Endothelial cell of umbilical vein (primary cell): ENCODE results near the gene RING1. TPM values are rescaled to one million over a fixed set of nuclear protein-coding genes. Genes with fewer than 3 reads are reported as not detected.

Experiments used
- BruUV-seq: library from RNA; stranded (reverse); fragments of 400-500 nt; replicated peaks from 2 replicates; lab custom pipeline; 2021; lab: Mats Ljungman, UMichigan
- CTCF ChIA-PET: fragments of 300-600, 350-600 bp; sonication (Branson Sonifier 250); formaldehyde crosslinking; loops from one replicate; lab custom pipeline; 2021; ENCODE audit warnings: antibody characterized with exemption, inconsistent platforms; lab: Charles Lee
- POLR2A ChIA-PET: fragments of 300-600, 350-600 bp; sonication (Branson Sonifier 250); formaldehyde crosslinking; loops from one replicate; lab custom pipeline; 2021; ENCODE audit warnings: antibody characterized with exemption, inconsistent platforms; lab: Charles Lee
- DNase-seq: peaks from one replicate; pipeline ENCODE4 v3.0.0-alpha.2; 2011; ENCODE audit warnings: low read depth, low spot score
- FAIRE-seq: peaks from 2 replicates; lab custom pipeline; 2011; peaks lifted over from hg19 to GRCh38; lab: Jason Lieb, UNC
- H2AFZ ChIP-seq: 2 replicates; pipeline ENCODE4 v1.6.0; 2012; ENCODE audit warnings: low read depth, low read length, control low read depth, inconsistent platforms
- H3K27ac ChIP-seq: 2 replicates; pipeline ENCODE4 v1.5.1; 2011; ENCODE audit warnings: low read depth, mild to moderate bottlenecking, control low read depth, low read length, moderate library complexity; ENCODE audit not compliant: insufficient read depth
- H3K27me3 ChIP-seq, 2 experiments: 2 replicates each; pipeline versions ENCODE4 v1.6.0 to v1.6.1; 2011; ENCODE audit warnings: low read length in 2 of 2, mixed read lengths in 1 of 2; ENCODE audit not compliant: control insufficient read depth in 2 of 2, insufficient read depth in 2 of 2
- H3K36me3 ChIP-seq, 2 experiments: 2 replicates in 1 of 2; 3 replicates in 1 of 2; pipeline ENCODE4 v1.5.1; 2011; ENCODE audit warnings: low read length in 2 of 2, mild to moderate bottlenecking in 1 of 2, moderate library complexity in 1 of 2; ENCODE audit not compliant: control insufficient read depth in 2 of 2, insufficient read depth in 2 of 2; ENCODE audit errors: extremely low read depth in 1 of 2
- H3K4me1 ChIP-seq: 3 replicates; pipeline ENCODE4 v1.5.1; 2011; ENCODE audit warnings: mild to moderate bottlenecking, low read length; ENCODE audit not compliant: control insufficient read depth, insufficient read depth; ENCODE audit errors: extremely low read depth
- H3K4me2 ChIP-seq: 2 replicates; pipeline ENCODE4 v1.6.1; 2011; ENCODE audit warnings: low read length, control low read depth, mixed read lengths; ENCODE audit not compliant: insufficient read depth
- H3K4me3 ChIP-seq, 3 experiments: fragments of 200-600 bp in 1 of 3; sonication (generic), shearing (Covaris generic) in 1 of 3; replicated peaks in 1 of 3; 2 replicates each; pipeline ENCODE4 v1.5.1; 2011 to 2016; ENCODE audit warnings: control low read depth in 3 of 3, low read length in 3 of 3, mild to moderate bottlenecking in 2 of 3, inconsistent platforms in 1 of 3, low read depth in 1 of 3, moderate library complexity in 1 of 3; ENCODE audit not compliant: insufficient read depth in 1 of 3
- H3K79me2 ChIP-seq: 2 replicates; pipeline ENCODE4 v1.6.0; 2012; ENCODE audit warnings: low read length, inconsistent platforms; ENCODE audit not compliant: control insufficient read depth, insufficient read depth
- H3K9ac ChIP-seq: replicated peaks from 2 replicates; pipeline ENCODE3; 2011; ENCODE audit warnings: low read length, control low read depth; ENCODE audit not compliant: insufficient read depth; ENCODE audit errors: extremely low read depth
- H3K9me1 ChIP-seq: replicated peaks from 3 replicates; pipeline ENCODE4 v1.6.0; 2011; ENCODE audit warnings: mild to moderate bottlenecking, low read length; ENCODE audit not compliant: control insufficient read depth, insufficient read depth; ENCODE audit errors: extremely low read depth
- H3K9me3 ChIP-seq: replicated peaks from 2 replicates; pipeline ENCODE4 v1.5.1; 2012; ENCODE audit warnings: low read length, inconsistent platforms; ENCODE audit not compliant: control insufficient read depth, insufficient read depth
- H4K20me1 ChIP-seq: replicated peaks from 2 replicates; pipeline ENCODE3; 2011; ENCODE audit warnings: mild to moderate bottlenecking, low read length; ENCODE audit not compliant: control insufficient read depth, insufficient read depth; ENCODE audit errors: extremely low read depth
- EZH2 ChIP-seq: IDR thresholded peaks from 2 replicates; pipeline ENCODE4 v1.6.1; 2012; ENCODE audit warnings: borderline replicate concordance, low read depth, mild to moderate bottlenecking, moderate library complexity, low read length, inconsistent platforms; ENCODE audit not compliant: severe bottlenecking
- FOS ChIP-seq: IDR thresholded peaks from 2 replicates; pipeline ENCODE4 v1.6.1; 2011; ENCODE audit warnings: mild to moderate bottlenecking, low read length, moderate library complexity, borderline replicate concordance; ENCODE audit not compliant: insufficient read depth
- MYC ChIP-seq: IDR thresholded peaks from one replicate; pipeline ENCODE4 v1.6.1; 2011; ENCODE audit warnings: mild to moderate bottlenecking, low read depth, low read length
- POLR2AphosphoS5 ChIP-seq: IDR thresholded peaks from 2 replicates; pipeline ENCODE4 v1.6.1; 2012; ENCODE audit warnings: low read depth, mild to moderate bottlenecking, control low read depth, low read length, moderate library complexity; ENCODE audit not compliant: insufficient read depth
- dilution Hi-C: fragments of 300-500 bp; cut with MboI; formaldehyde crosslinking; loops from one replicate; pipeline ENCODE4 v1.15.0; 2019; ENCODE audit warnings: low sequenced_read_pairs; ENCODE audit not compliant: extremely low pct_ligation_motif_present
- intact Hi-C: fragments of 100-400 bp; cut with micrococcal nuclease; formaldehyde crosslinking; loops from one replicate; pipeline ENCODE4 v1.10.0; 2022
- polyA plus RNA-seq, 4 experiments: library from polyadenylated mRNA; depleted of rRNA in 3 of 4; stranded (reverse) in 3 of 4; unstranded in 1 of 4; fragments of >200 nt; gene quantifications; 2 replicates each; pipeline versions ENCODE4 v1.2.1 to v1.2.3, GENCODE V29; 2011 to 2012; ENCODE audit warnings: missing spikeins in 1 of 4
- total RNA-seq: library from RNA; stranded (reverse); gene quantifications from 2 replicates; pipeline ENCODE4 v1.2.3, GENCODE V29; 2021
- TF ChIP-seq, protein P1 (sequence below), 2 donors: IDR thresholded peaks; 1 replicate in 1 of 2; 2 replicates in 1 of 2; pipeline ENCODE4 v1.5.1; 2011; ENCODE audit warnings: low read length in 2 of 2, mild to moderate bottlenecking in 2 of 2, moderate library complexity in 2 of 2, control low read depth in 1 of 2, inconsistent platforms in 1 of 2, low read depth in 1 of 2; ENCODE audit not compliant: insufficient read depth in 1 of 2; ENCODE audit errors: extremely low read depth in 1 of 2

Gene RING1
- total and polyA plus RNA-seq, 2 donors (not counting 3 experiments of a cell fraction or from before 2014, with no cell fraction given): 26.8 to 27.9 TPM

DNA sequence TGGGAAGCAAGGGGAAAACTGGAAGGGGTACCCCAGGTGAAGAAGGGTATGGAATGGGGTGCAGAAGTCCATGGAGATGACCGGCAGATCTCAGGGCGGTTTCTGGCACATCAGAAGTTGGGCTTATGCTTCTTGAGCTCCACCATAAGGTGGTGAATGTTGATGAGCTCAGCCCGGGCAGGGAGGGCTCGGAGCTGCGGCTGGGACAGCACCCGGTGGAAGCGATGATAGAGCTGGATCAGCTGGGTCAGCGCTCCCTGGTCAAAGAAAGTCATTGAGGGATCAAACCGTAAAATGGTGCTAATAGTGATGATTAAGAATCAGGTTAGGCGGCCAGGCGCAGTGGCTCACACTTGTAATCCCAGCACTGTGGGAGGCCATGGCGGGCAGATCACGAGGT is 42.4 kb downstream of the RING1 start:
- BruUV-seq: no TSS peak
- ChIA-PET CTCF (interaction anchor here (1.0 to 3.8 kb wide), 5 partner anchors 21 to 412 kb away, joined by 3 to 53 read pairs (median 4); partner anchors contain the start of genes RGL2, RPS18, TAP2 and VPS52), POLR2A (interaction anchor here (2.7 kb wide), 1 partner anchor 21 kb away, joined by 10 read pairs; the partner anchor contains the start of genes RPS18 and VPS52)
- H2AFZ ChIP-seq: no peak overlapping the region
- peaks cover 0 to 2% of the 10 kb centered on the region in 2 experiments for H3K36me3 ChIP-seq
- no peaks in the 10 kb centered on the region for H3K9me3 ChIP-seq
- no peaks in the 10 kb centered on the region for H4K20me1 ChIP-seq
- TF ChIP-seq, protein P1, sequence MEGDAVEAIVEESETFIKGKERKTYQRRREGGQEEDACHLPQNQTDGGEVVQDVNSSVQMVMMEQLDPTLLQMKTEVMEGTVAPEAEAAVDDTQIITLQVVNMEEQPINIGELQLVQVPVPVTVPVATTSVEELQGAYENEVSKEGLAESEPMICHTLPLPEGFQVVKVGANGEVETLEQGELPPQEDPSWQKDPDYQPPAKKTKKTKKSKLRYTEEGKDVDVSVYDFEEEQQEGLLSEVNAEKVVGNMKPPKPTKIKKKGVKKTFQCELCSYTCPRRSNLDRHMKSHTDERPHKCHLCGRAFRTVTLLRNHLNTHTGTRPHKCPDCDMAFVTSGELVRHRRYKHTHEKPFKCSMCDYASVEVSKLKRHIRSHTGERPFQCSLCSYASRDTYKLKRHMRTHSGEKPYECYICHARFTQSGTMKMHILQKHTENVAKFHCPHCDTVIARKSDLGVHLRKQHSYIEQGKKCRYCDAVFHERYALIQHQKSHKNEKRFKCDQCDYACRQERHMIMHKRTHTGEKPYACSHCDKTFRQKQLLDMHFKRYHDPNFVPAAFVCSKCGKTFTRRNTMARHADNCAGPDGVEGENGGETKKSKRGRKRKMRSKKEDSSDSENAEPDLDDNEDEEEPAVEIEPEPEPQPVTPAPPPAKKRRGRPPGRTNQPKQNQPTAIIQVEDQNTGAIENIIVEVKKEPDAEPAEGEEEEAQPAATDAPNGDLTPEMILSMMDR (IDR thresholded peaks at IDR 0.05; ENCODE audit: extremely low read depth in 1 of 2, insufficient read depth in 1 of 2, low read depth in 1 of 2, low read length in 2 of 2): no peak
- TF ChIP-seq FOS: no peak
- no peak for TF ChIP-seq EZH2
- TF ChIP-seq POLR2AphosphoS5: no peak
- TF ChIP-seq MYC: no peak
- intact Hi-C loops (no loop called here), dilution Hi-C loops (no loop called here)
- no peak overlapping the region for H3K4me2 ChIP-seq
- H3K9ac ChIP-seq: no peak overlapping the region
- H3K4me1 ChIP-seq: peaks cover 23% of the 10 kb centered on the region
- H3K27ac ChIP-seq: no peak overlapping the region
- DNase-seq (no peak), FAIRE-seq (no peak)
- no peaks in the 10 kb centered on the region for H3K9me1 ChIP-seq
- H3K27me3 ChIP-seq: peaks cover 0 to 2% of the 10 kb centered on the region in 2 experiments
- no peaks in the 10 kb centered on the region for H3K79me2 ChIP-seq
- H3K4me3 ChIP-seq: no peak overlapping the region
